DND-41 (cell line): ENCODE results near the gene RAD51B.

Experiments
- EZH2 ChIP-seq: IDR thresholded peaks from 3 replicates; pipeline ENCODE4 v1.6.1; 2012; ENCODE audit warnings: borderline replicate concordance, low read depth, mild to moderate bottlenecking, moderate library complexity, low read length, inconsistent platforms; ENCODE audit not compliant: severe bottlenecking
- TF ChIP-seq, protein P1 (sequence below): IDR thresholded peaks from 2 replicates; pipeline ENCODE4 v1.5.1; 2012; ENCODE audit warnings: borderline replicate concordance, low read length, moderate library complexity, mild to moderate bottlenecking; ENCODE audit not compliant: poor library complexity, severe bottlenecking; ENCODE audit errors: extremely low read depth

DNA sequence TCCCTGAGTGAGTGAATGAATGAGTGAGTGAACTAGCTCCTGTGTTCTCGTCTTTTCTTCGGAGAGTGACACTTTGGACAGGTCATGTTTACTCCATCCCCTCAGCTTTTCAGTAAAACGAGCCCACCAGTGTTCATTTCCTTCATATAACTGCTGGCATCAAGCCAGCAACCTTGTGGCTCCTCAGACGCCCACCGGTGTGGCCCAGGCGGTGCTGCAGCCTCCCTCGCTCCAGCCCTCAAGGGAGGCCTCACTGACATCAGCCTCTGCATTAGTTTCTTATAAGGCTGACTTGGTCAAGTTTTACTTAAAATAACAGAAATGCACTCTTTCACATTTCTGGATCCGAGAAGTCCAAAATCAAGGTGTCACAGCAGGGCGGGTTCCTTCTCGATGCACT, 785.2 kb downstream of the RAD51B start:
- TF ChIP-seq, protein P1, sequence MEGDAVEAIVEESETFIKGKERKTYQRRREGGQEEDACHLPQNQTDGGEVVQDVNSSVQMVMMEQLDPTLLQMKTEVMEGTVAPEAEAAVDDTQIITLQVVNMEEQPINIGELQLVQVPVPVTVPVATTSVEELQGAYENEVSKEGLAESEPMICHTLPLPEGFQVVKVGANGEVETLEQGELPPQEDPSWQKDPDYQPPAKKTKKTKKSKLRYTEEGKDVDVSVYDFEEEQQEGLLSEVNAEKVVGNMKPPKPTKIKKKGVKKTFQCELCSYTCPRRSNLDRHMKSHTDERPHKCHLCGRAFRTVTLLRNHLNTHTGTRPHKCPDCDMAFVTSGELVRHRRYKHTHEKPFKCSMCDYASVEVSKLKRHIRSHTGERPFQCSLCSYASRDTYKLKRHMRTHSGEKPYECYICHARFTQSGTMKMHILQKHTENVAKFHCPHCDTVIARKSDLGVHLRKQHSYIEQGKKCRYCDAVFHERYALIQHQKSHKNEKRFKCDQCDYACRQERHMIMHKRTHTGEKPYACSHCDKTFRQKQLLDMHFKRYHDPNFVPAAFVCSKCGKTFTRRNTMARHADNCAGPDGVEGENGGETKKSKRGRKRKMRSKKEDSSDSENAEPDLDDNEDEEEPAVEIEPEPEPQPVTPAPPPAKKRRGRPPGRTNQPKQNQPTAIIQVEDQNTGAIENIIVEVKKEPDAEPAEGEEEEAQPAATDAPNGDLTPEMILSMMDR: no peak
- TF ChIP-seq EZH2: no peak
